ENCODE results near the gene SH2D4B.

SH2D4B gene

DNA sequence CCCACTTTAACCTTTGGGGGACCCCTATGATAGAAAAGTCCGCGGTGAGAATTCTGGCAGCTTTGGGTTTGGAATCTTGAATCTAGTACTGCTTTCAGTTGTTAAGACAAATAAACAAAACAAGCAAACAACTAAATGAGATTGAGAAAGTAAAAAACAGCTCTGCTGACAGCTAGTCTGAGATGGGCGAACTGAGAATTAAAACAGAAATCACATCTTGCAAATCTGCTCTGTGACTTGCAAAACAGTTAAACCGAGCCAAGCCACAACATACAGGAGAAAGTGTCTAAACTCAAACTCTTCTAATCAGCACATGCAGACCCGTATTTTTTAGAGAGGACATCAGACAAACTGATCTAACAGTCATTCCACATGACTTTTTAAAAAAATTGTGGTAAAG, 110.4 kb downstream of the SH2D4B start:
- DNase-seq: no peak

DNA sequence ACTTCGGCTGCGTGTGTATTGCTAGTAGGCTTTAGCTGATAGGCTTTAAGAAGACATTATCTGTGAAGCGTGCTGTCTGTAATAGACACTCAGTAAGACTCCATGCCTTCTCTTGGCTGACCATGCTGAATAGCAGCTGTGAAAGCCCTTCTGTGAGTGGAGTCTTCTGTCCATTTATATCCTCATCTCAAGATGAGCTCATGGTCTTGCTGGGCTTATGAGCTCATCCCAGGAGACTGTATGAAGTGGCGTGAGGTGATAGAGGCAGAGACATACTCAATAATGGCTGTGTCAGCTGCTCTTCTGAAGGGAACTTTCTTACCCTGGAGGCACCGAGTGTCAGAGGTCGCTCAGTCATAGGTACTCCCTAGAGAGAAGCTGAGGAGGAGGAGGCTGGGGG, 111.5 kb downstream of the SH2D4B start:
- no peak for DNase-seq

DNA sequence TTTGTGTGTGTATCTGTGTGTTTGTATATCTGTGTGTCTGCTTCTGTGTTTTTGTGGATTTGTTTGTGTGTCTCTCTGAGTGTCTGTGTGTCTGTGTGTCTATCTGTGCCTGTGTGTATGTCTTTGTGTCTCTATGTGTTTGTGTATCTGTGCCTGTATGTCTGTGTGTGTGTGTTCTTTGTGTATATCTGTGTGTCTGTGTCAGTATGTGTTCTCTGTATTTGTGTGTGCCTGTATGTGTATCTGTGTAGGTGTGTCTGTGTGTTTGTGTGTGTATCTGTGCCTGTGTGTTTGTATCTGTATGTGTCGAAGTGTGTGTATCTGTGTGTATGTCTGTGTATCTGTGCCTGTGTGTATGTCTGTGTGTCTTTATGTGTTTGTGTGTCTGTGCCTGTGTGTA, 118.2 kb downstream of the SH2D4B start:
- DNase-seq: no peak

DNA sequence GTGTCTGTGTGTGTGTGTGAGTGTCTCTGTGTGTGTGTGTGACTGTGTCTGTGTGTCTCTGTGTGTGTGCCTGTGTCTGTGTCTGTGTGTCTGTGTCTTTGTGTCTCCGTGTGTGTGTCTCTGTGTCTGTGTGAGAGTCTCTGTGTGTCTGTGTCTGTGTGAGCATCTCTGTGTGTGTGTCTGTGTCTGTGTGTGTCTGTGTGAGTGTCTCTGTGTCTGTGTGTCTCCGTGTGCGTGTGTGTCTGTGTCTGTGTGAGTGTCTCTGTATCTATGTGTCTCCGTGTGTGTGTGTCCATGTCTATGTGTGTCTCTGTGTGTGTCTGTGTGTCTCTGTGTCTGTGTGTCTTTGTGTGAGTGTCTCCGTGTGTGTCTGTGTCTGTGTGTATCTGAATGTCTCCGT, 120.4 kb downstream of the SH2D4B start:
- DNase-seq: no peak

DNA sequence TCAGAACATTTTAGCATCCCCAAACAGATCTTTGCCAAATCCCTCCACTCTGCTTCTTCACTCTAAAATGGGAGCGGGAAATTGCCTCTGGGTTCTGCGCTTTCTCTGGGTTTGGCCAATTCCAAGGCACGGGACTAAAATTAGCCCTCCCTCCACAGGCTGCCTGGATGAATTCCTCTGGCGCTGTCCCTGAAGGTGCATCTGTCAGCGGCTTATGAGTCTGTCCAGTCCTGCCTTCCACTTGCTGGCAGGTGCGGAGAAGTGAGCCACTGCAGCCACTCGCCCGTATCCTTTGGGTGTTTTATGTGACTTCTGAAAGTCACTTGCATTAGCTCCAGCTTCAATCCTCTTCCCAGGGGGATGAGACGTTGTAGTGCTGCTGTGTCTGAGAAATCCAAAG, 121.6 kb downstream of the SH2D4B start:
- no peak for DNase-seq

DNA sequence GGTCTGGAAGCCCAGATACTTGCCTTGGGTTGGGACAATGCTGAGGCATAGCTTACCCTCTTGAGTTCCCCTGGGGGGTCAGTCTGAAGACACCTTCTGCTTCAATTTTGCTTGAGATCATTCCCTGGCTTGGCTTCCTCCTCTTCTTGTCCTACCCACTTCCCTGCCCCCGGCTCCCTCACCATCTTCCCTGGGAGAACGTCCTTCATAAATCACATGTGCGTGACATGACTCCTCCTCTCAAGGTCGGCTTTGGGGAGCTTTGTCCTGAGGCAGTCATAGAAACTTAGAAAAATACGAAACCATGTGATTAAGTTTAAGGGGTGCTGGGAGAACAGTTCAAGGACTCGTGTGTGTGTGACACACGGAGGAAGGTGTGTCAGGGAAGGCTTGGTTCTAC, 122.6 kb downstream of the SH2D4B start:
- no peak for DNase-seq

DNA sequence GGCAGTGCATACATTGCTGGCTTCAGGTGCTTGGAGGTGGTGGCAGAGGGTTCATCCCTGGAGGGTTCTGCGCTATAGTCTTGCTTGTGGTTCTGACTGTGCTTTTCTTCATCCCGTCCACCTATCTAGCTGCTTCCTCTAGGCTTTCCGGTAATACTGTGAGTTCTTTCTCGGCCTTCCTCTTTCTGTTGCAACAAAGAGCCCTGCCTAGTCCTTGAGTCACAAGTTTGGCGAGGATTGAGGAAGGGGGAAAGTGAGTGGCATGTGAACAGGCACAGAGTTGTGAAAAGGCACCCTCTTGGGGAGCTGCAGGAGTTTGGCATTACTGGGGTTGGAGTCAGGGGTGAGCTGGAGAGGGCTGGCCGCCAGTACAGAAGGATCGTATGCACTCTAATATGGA, 123.0 kb downstream of the SH2D4B start:
- DNase-seq: no peak

DNA sequence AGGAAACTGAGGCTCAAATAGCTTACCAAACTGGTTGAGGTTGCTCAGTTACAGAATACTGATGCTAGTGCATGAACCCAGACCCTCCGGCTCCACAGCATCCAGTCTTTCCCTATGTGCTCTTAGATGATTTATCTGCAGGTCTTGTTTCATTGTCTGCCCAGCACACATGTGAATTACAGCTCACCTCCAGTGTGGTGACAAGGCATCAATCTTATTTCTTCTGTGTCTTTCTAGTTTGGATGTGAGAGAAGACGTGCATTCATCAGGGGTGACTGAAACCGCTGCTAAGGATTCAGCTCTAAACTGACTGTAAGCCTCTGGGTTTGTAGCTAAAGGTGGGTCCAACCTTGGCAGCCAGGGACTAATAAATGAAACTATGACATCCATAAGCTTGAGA, 123.8 kb downstream of the SH2D4B start:
- DNase-seq: no peak

DNA sequence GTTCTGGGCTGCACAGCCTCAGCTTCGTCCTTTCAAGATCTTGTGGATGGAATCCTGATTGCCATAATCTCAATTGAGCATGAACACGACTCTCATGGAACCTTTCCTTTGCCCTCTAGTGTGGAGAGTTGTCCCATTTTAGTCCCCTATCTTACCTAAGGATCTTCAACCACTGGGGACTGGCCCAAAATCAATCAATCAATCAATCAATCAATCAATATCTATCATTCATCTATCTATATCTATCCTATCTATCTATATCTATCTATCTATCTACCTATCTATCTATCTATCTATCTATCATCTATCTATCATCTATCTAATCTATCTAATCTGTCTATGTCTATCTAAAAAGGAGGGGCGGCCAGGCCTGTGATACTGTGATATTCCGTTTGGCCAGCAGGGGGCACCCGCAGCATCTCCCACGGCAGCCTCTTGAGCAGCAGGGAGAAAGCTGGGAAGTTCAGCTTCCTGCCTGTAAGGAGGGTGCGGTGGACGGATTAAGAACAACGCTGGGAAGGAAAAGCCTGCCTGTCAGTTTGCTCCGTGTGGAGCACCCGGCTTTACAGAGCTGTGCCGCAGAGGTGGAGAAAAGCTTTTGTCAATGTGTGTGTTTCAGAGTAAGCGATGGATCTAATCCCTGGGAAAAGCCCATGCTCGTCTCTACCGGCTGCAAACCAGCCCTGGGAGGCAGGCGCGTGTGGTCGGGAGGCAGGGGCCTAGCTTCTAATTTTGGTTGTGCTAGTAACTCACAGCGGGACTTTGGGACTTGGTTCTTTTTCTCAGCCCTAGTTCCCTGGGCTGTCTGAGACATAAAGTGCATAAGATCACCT, 124.9 kb downstream of the SH2D4B start:
- DNase-seq: peak; percentile 90

DNA sequence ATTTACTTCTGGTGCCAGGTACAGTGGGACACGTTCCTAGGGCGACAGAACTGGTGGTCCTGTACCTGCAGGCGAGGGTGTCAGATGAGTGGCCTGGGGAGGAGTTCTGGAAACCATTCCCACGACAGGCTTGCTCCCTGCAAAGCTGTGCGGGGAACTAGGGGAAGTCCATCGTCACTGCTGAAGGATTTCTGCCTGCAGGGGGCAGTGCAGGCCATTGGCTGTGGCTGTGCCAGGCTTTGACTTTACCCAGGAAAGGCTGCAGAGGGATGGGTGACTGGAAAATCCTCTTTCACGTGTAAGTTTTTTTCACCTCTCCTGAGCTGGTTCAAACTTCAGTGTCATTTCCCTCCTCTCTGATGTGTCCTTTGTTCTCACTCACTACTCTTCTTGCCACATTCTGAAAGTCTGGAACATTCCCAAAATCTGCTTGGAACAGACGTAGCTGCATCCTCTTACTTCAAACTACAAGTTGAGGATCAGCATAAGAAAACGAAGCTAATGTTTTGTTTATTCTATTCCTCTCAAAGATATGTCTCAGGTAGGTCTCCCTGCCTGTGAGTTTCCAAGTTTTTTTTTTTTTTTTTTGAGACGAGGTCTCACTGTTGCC, 126.5 kb downstream of the SH2D4B start:
- DNase-seq: peak; percentile 82

DNA sequence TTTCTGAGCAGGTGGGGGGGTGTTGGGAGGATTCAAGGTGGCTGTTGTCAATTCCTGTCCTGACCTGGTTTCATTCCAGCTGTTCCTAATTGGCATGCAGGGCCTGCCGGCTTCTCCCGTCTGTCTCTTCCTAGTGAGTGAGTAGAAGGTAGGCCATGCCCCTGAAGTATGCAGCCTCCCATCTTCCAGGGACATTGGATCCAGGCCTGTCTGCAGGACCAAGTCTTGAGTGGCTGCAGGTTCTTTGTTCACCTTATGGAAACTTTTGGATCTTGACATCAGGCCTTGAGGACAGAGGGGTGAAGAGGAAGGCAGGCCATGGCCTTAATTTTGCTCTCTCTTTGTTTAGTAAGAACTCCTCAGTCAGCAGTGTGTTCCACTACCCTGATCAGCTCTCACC, 131.8 kb downstream of the SH2D4B start:
- DNase-seq: no peak

DNA sequence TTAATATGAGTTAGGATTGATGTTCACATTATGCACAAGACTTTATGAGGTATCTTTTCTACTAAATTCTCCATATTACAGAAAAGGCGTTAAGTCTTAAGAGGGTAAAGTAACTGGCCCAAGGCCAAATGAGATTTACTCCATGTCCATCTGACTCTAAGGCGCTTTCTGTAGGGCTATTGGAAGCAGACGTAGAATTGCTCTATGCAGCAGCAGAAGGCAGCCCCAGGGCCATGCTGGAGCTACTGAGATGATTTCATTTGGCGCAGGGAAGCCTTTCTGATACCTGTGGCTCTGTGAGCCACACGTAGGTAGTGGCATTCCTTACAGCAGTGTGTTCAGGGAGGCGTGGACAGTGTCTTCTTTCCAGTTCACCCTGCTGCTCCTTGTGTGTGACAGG, 133.1 kb downstream of the SH2D4B start:
- DNase-seq: no peak

DNA sequence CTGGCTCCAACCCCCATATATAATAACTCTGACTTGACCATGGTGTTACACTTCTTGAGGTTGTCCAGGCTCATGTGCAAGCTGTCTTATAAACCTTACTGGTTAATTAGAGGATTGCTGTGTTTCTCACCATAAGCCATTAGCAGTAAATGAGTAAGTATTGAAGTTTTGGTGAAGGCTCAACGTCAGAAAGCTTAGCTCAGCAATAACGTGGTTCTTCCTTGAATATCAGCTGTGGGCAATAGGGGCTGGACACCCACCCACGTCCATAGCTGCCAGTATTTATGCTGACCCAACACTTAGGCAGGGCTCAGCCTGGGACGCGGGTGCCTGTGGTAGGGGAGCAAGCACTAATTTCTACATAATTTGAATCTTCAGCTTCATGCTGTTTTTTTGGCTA, 134.1 kb downstream of the SH2D4B start:
- no peak for DNase-seq

DNA sequence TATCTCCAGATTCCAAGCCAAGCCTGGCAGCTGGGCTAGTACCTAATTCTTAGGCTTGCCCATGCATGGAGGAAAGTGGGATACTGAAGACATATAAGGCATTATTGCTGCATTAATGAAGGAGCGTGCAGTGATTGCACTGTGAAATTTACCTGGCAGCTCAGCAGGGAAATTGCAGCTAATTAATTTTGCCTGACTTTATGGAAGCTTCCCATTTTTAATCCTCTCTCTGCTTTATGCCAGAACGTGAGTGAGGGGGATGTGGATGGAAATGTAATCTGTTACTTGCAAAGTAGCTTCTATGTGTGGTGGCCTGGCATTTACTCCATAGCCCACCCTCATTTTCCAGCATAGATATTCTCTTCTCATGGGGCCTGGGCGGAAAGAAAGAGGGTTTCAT, 134.9 kb downstream of the SH2D4B start:
- DNase-seq: no peak

DNA sequence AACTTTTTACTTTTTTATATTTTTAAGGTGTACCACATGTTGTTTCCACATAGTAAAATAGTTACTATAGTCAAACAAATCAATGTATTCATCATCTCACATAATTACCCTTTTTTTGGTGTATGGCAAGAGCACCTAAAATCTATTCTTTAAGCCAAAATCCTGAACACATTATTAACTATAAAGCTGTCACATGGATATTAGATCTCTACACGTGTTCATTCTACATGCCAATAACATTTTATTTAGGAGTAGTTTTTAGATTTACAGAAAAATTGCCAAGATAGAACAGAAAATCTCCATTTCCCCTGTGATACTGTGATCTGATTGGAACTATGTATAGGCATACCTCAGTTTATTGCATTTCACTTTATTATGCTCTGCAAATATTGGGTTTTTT, 137.1 kb downstream of the SH2D4B start:
- no peak for DNase-seq

DNA sequence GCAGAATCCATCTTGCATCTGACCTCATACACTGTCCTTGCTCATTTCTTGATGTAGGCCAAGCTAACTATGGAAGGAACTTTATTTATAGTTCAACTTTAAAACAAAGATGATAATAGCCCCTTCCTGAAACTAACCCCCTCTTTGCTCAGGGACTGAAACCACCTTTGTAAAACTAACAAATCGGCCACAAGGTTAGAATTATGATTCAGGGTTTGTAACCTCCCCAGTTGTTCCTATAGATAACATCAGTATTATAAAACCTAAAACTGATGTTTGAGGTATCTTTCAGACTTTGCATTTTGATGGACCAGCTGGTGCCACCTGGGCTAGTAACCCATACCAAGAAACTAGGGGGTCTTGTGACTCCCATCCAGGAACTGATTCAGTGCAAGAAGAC, 143.4 kb downstream of the SH2D4B start:
- DNase-seq: no peak

DNA sequence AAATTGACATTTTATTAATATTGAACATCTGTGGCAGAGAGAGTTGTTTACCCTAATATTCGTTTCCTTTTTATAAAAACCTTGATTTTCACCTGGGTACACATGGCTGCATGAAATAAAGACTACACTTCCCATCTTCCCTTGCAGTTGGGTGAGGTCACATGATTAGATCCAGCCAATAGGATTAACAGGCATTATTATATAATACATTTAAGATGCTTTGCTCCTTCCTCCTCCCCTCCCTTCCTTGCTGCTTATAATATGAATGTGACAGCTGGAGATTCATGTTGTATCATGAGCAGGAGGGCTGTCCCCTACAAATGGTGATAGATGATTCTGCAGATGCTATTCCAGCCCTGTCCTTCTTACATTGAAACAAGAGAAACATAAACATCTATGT, 146.6 kb downstream of the SH2D4B start:
- DNase-seq: no peak

DNA sequence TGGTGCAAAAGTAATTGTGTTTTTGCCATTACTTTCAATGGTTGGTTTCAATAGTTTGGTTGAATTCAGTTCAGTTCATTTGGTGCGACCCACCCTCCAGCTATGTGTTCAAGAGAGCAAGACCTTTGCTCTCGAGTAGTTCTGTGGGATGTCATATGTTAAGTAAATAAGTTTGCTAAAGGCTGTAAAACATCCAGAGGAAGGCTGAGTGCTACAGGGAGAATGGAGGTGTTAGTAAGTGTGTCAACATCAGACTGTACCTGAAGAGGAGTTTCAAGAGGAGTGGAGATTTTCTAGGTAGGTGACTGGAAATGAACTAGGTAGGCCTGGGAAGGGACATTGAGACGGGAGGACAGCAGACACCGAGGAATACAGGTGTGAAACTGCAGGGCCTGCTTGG, 147.7 kb downstream of the SH2D4B start:
- no peak for DNase-seq

DNA sequence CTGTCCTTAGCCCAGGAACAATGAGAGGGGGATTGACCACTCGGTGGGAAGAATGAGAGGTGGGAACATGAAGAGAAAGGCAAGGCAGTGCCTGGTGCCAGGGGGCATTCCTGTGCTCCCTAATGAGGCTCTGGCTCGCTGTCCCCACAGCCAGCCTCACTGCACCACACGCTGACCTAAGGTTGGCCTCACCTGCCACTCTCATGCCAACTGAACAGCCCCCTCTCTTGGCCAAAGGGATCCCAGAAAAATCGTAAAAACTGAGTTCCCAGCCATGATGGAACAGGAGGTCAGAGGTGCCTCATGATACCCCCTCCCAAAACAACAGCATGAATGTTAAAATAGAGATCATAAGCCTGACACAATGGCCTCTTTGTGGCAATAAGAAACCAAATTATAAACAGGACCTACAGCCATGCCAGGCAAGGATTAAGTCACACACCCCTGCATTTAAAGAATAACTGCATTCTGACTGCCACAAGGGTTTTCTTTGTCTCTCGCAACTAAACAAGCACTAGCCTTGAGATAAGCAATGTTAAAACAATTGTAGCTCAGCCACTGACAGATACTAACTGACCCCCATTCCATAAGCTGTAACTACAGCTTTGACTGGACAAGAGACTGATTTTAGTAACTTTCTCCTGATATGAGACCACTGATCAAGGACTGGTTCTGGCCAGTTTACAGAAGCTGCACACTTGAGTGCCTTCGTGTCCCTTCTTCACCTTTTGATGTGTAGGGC, 149.2 kb downstream of the SH2D4B start:
- DNase-seq: no peak

DNA sequence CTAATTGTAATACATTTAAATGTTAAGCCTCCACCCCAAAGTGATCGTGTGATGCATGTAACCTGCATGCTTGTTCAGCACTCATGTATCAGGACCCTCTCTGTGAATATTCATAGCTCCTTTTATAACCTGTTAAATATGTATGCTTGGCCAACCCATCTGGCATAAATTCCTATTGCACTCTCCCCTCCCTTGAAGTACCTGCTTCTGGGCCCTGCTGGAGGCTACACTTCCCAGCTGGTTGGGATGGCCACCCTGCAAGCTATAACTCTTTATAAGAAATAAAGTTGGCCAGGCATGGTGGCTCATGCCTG, 149.7 kb downstream of the SH2D4B start:
- DNase-seq: no peak

DNA sequence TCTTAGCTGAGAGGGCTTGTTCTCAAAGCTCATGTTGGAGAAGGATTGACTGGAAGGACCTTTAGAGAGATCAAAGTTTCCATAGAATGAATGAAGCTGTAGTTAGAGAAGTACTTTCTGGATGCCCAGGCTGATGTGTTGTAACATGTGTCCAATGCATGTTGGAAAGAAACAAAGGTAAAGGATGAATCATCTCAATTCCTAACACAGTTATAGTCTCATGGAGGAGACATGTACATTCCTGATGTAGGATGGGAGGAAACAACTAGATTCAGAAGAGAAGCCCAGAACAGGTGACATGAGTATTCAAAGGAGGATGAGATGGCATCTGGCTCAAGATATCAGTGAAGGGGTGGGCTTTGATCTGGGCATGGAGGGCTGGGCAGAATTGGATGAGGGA, 152.7 kb downstream of the SH2D4B start:
- no peak for DNase-seq

DNA sequence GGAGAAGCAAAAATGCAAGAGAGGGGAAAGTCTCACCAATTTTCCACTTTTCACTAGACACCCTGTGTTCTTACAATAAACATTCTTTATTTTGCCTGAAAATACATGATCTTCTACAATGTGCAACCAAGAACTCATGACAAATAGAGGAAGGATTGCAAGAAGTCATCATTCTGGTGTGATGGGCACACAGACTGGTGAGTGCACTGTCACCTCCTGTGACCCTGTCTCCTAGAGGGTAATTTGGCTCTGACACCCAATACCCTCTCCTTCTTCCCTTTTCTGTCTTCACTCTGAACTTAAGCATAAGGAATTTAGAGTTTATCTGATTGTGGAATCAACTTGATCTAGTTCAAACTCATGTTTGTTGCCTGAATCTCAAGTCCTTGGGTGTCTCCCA, 153.7 kb downstream of the SH2D4B start:
- no peak for DNase-seq

DNA sequence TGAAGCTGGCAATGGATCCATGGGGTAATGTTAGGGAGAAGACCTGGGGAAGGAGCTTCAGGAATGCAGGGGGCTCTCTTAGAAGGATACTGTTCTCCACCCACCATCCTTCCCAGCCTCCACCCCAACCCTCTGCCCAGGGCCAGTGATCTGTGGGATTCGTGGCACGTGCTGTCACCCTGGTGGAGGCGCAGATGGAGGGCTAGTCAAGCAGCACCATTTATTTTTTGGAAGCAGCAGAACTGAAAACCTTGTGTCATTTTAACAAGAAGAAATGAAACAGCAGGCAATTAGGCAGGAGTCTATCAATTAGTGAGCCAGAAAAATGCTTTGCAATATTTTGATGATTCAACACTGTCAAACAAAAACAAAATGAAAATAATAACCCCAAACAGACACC, 155.9 kb downstream of the SH2D4B start:
- no peak for DNase-seq

DNA sequence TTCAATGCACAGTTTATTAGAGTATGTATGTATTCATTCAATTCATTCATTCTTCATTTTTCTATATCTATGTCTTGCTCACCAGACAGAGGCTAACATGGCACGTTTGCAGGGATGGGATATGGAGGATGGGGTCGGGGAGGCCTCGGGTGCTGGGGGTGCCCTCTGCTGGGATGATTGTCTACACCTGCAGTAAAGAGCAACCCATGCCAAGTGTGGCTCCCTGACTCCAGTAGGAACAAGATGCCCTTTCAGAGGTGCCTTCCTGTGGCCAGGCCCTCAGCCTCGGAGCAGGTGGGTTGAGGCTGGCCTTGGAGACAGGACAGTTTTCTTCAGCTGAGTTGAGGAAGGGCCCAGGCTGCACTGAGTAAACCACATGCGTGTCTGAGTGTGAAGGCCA, 157.2 kb downstream of the SH2D4B start:
- DNase-seq: no peak
